RCC 7860 (cell line): ENCODE data around the gene WDFY3.
A peak's percentile ranks its signal among the peaks of the same experiment; 100 is the strongest.
"Not testable (repeated sequence)": the region's sequence is repeated elsewhere in the genome, so short reads cannot be mapped to it uniquely, and the experiment has no call there.

Experiments used
- DNase-seq: peaks from one replicate; pipeline ENCODE4 v3.0.0-alpha.2; 2015; ENCODE audit warnings: low spot score
- FAIRE-seq: peaks from 2 replicates; lab custom pipeline; 2012; peaks lifted over from hg19 to GRCh38; lab: Jason Lieb, UNC

WDFY3 gene

GRCh38 chr4:84683064-84683850, 283.2 kb downstream of the WDFY3 start:
- FAIRE-seq (no peak), DNase-seq (no peak)

GRCh38 chr4:84682661-84683060, 283.8 kb downstream of the WDFY3 start:
- DNase-seq, FAIRE-seq: not testable (repeated sequence)

GRCh38 chr4:84681486-84682274, 284.8 kb downstream of the WDFY3 start:
- DNase-seq (peak; percentile 77), FAIRE-seq (peak; percentile 89)

GRCh38 chr4:84680956-84681355, 285.5 kb downstream of the WDFY3 start:
- FAIRE-seq (no peak), DNase-seq (no peak)

GRCh38 chr4:84678976-84679744, 287.3 kb downstream of the WDFY3 start:
- DNase-seq, result no peak
- no peak for FAIRE-seq

- DNase-seq (no peak), FAIRE-seq (no peak)
Measured at GRCh38 chr4:84677995-84678394, 288.5 kb downstream of the WDFY3 start.

GRCh38 chr4:84677093-84677492, 289.4 kb downstream of the WDFY3 start:
- no peak for FAIRE-seq

GRCh38 chr4:84673475-84674240, 292.8 kb downstream of the WDFY3 start:
- DNase-seq (peak; percentile 75), FAIRE-seq (peak; percentile 92)

More at GRCh38 chr4:84677093-84677492, 289.4 kb downstream of the WDFY3 start:
- no peak for DNase-seq

- DNase-seq (no peak), FAIRE-seq (no peak)
Measured at GRCh38 chr4:84672177-84672576, 294.3 kb downstream of the WDFY3 start.

GRCh38 chr4:84669201-84669600, 297.3 kb downstream of the WDFY3 start:
- no peak for FAIRE-seq
- no peak for DNase-seq

GRCh38 chr4:84666439-84666838, 300.1 kb downstream of the WDFY3 start:
- FAIRE-seq (no peak), DNase-seq (no peak)

GRCh38 chr4:84664767-84665166, 301.7 kb downstream of the WDFY3 start:
- DNase-seq, FAIRE-seq: not testable (repeated sequence)

- DNase-seq, result no peak
- no peak for FAIRE-seq
Measured at GRCh38 chr4:84661191-84661939, 305.1 kb downstream of the WDFY3 start.

GRCh38 chr4:84660606-84661005, 305.9 kb downstream of the WDFY3 start:
- FAIRE-seq (no peak), DNase-seq (no peak)

- DNase-seq (no peak), FAIRE-seq (no peak)
Measured at GRCh38 chr4:84652478-84652877, 314.0 kb downstream of the WDFY3 start.

GRCh38 chr4:84651499-84651898, 315.0 kb downstream of the WDFY3 start:
- FAIRE-seq, result no peak
- no peak for DNase-seq

- FAIRE-seq, result no peak
Measured at GRCh38 chr4:84648863-84649647, 317.4 kb downstream of the WDFY3 start.

GRCh38 chr4:84648178-84648577, 318.3 kb downstream of the WDFY3 start:
- no peak for FAIRE-seq
- DNase-seq, result no peak

More at GRCh38 chr4:84648863-84649647, 317.4 kb downstream of the WDFY3 start:
- no peak for DNase-seq

GRCh38 chr4:84647312-84647884, 319.1 kb downstream of the WDFY3 start:
- DNase-seq (no peak), FAIRE-seq (no peak)
